CD14-positive monocyte (primary cell): ENCODE measurements around the gene FBXO30. TPM values are rescaled to one million over a fixed set of nuclear protein-coding genes. Genes with fewer than 3 reads are reported as not detected.

Experiments
- DNase-seq, 3 donors: peaks; one replicate each; pipeline ENCODE4 v3.0.0-alpha.2; 2011 to 2022
- H2AFZ ChIP-seq: 2 replicates; pipeline ENCODE4 v1.6.0; 2012; ENCODE audit warnings: mild to moderate bottlenecking, low read depth, low read length, inconsistent platforms; ENCODE audit not compliant: insufficient read depth, poor library complexity, severe bottlenecking
- H3K27ac ChIP-seq, 2 donors: 1 replicate in 1 of 2; 2 replicates in 1 of 2; pipeline ENCODE4 v1.5.1; 2012 to 2013; ENCODE audit warnings: low read length in 2 of 2, control low read depth in 1 of 2, inconsistent platforms in 1 of 2, low read depth in 1 of 2, mild to moderate bottlenecking in 1 of 2
- H3K27me3 ChIP-seq, 2 donors: one replicate each; pipeline versions ENCODE4 v1.6.0 to v1.6.1; 2011 to 2013; ENCODE audit warnings: low read length in 2 of 2; ENCODE audit not compliant: control insufficient read depth in 2 of 2, insufficient read depth in 2 of 2
- H3K36me3 ChIP-seq, 2 donors: replicated peaks in 1 of 2; 1 replicate in 1 of 2; 2 replicates in 1 of 2; pipeline versions ENCODE4 v1.5.1 to v1.6.1; 2012 to 2013; ENCODE audit warnings: low read length in 2 of 2, control low read depth in 1 of 2, inconsistent platforms in 1 of 2, mild to moderate bottlenecking in 1 of 2; ENCODE audit not compliant: insufficient read depth in 2 of 2, control insufficient read depth in 1 of 2
- H3K4me1 ChIP-seq, 2 donors: 1 replicate in 1 of 2; 2 replicates in 1 of 2; pipeline versions ENCODE4 v1.5.1 to v1.6.1; 2012 to 2013; ENCODE audit warnings: low read length in 2 of 2, control low read depth in 1 of 2, inconsistent platforms in 1 of 2, mild to moderate bottlenecking in 1 of 2, moderate library complexity in 1 of 2; ENCODE audit not compliant: insufficient read depth in 2 of 2, control insufficient read depth in 1 of 2
- H3K4me2 ChIP-seq: replicated peaks from 2 replicates; pipeline ENCODE3; 2012; ENCODE audit warnings: low read length, moderate library complexity, mild to moderate bottlenecking; ENCODE audit not compliant: poor library complexity, severe bottlenecking; ENCODE audit errors: extremely low read depth
- H3K4me3 ChIP-seq, 3 experiments: fragments of 200-600 bp in 1 of 3; sonication (generic) in 1 of 3; replicated peaks in 1 of 3; 1 replicate in 2 of 3; 2 replicates in 1 of 3; pipeline ENCODE4 v1.5.1; 2011 to 2013; ENCODE audit warnings: low read length in 3 of 3, mild to moderate bottlenecking in 3 of 3, control low read depth in 2 of 3, low read depth in 2 of 3, inconsistent platforms in 1 of 3, moderate library complexity in 1 of 3
- H3K79me2 ChIP-seq: 2 replicates; pipeline ENCODE4 v1.6.0; 2012; ENCODE audit warnings: mild to moderate bottlenecking, control low read depth, inconsistent platforms, low read length, moderate library complexity; ENCODE audit not compliant: insufficient read depth
- H3K9ac ChIP-seq: 2 replicates; pipeline ENCODE4 v1.6.0; 2017; ENCODE audit warnings: low read length, mild to moderate bottlenecking; ENCODE audit not compliant: insufficient read depth, poor library complexity, severe bottlenecking
- H3K9me3 ChIP-seq, 2 donors: replicated peaks in 1 of 2; 1 replicate in 1 of 2; 2 replicates in 1 of 2; pipeline versions ENCODE4 v1.5.1 to v1.6.1; 2012 to 2013; ENCODE audit warnings: low read length in 2 of 2, control low read depth in 1 of 2; ENCODE audit not compliant: control insufficient read depth in 1 of 2, insufficient read depth in 1 of 2
- H4K20me1 ChIP-seq: 2 replicates; pipeline ENCODE4 v1.6.0; 2012; ENCODE audit warnings: mild to moderate bottlenecking, low read length, control low read depth, moderate library complexity; ENCODE audit not compliant: insufficient read depth
- H3K27ac Mint-ChIP-seq, 7 donors: one replicate each; pipeline ENCODE4 v1.8.0; 2020; ENCODE audit warnings: mild to moderate bottlenecking in 7 of 7, mixed read lengths in 7 of 7, moderate library complexity in 6 of 7, inconsistent platforms in 2 of 7
- H3K27me3 Mint-ChIP-seq, 3 donors: one replicate each; pipeline ENCODE4 v1.8.0; 2021 to 2022; ENCODE audit warnings: low read depth in 3 of 3, mild to moderate bottlenecking in 3 of 3, mixed read lengths in 3 of 3, moderate library complexity in 3 of 3, inconsistent platforms in 1 of 3
- H3K36me3 Mint-ChIP-seq, 2 donors: one replicate each; pipeline ENCODE4 v1.8.0; 2020; ENCODE audit warnings: mixed read lengths in 2 of 2, inconsistent platforms in 1 of 2, mild to moderate bottlenecking in 1 of 2
- H3K4me1 Mint-ChIP-seq: one replicate; pipeline ENCODE4 v1.8.0; 2020; ENCODE audit warnings: mild to moderate bottlenecking, mixed read lengths
- H3K4me3 Mint-ChIP-seq, 2 donors: one replicate each; pipeline ENCODE4 v1.8.0; 2020; ENCODE audit warnings: mild to moderate bottlenecking in 2 of 2, mixed read lengths in 2 of 2, moderate library complexity in 1 of 2
- H3K9me3 Mint-ChIP-seq, 7 donors: one replicate each; pipeline ENCODE4 v1.8.0; 2020 to 2022; ENCODE audit warnings: mixed read lengths in 7 of 7, mild to moderate bottlenecking in 6 of 7, moderate library complexity in 6 of 7, inconsistent platforms in 2 of 7
- whole genome bisulfite sequencing: methylation state at CpG from one replicate; pipeline ENCODE4 v1.1.5; 2013; ENCODE audit warnings: missing lambda C conversion rate; ENCODE audit not compliant: insufficient coverage; 5-methylcytosine and 5-hydroxymethylcytosine counted together
- intact Hi-C, 2 donors: fragments of 100-400 bp; cut with micrococcal nuclease; formaldehyde crosslinking; loops; one replicate each; pipeline versions ENCODE4 v1.15.0 to v1.15.1; 2023
- polyA plus RNA-seq, 3 donors: library from polyadenylated mRNA; depleted of rRNA in 1 of 3; unstranded in 2 of 3; stranded (reverse) in 1 of 3; fragments of 300-500 nt in 2 of 3; fragments of >200 nt in 1 of 3; fragmentation: Illumina TruSeq in 2 of 3; gene quantifications; 1 replicate in 2 of 3; 2 replicates in 1 of 3; pipeline ENCODE4 v1.2.3, GENCODE V29; 2012 to 2021
- TF ChIP-seq, protein P1 (sequence below): fragments of 200-600 bp; IDR thresholded peaks from one replicate; pipeline ENCODE4 v1.8.0; 2022; ENCODE audit warnings: antibody characterized with exemption, mild to moderate bottlenecking

FBXO30 gene
- polyA plus RNA-seq, 3 donors: 0.83 to 1.7 (median 1.1) TPM

DNA sequence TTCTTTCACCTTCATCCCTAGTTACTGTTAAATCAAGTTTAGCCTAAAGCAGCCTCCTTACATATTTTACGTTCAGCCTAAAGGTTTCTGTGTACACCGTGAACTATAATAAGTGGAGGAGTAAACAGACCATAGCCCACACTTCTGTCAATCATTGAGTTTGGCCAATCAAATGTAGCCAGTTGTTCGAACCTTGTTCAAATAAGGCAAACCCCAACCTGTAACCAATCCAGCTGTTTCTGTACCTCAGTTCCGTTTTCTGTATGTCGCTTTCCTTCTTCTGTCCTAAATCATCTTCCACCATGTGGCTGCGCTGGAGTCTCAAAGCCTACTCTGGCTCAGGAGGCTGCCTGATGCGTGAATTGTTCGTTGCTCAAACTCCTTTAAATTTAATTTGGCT lies 1.8 kb upstream of the FBXO30 start:
- DNase-seq: no peak
- 82% methylated on average over 3 of the region's 8 CpGs for WGBS
- Histone ChIP-seq H3K4me3 (peak overlapping the region in 1 of 3 experiments; percentile 95), H3K4me1 (peaks cover 16 to 42% of the 10 kb centered on the region in 2 donors), H3K4me2 (no peak overlapping the region), H3K27me3 (no peaks in the 10 kb centered on the region), H3K9me3 (no peaks in the 10 kb centered on the region), H3K27ac (peak overlapping the region in 1 of 2 donors; percentile 98), H3K9ac (no peak overlapping the region), H2AFZ (no peak overlapping the region), H3K79me2 (peaks cover 34% of the 10 kb centered on the region), H4K20me1 (peaks cover 24% of the 10 kb centered on the region), H3K36me3 (no peaks in the 10 kb centered on the region)
- TF ChIP-seq, protein P1, sequence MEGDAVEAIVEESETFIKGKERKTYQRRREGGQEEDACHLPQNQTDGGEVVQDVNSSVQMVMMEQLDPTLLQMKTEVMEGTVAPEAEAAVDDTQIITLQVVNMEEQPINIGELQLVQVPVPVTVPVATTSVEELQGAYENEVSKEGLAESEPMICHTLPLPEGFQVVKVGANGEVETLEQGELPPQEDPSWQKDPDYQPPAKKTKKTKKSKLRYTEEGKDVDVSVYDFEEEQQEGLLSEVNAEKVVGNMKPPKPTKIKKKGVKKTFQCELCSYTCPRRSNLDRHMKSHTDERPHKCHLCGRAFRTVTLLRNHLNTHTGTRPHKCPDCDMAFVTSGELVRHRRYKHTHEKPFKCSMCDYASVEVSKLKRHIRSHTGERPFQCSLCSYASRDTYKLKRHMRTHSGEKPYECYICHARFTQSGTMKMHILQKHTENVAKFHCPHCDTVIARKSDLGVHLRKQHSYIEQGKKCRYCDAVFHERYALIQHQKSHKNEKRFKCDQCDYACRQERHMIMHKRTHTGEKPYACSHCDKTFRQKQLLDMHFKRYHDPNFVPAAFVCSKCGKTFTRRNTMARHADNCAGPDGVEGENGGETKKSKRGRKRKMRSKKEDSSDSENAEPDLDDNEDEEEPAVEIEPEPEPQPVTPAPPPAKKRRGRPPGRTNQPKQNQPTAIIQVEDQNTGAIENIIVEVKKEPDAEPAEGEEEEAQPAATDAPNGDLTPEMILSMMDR: no peak
- no peak overlapping the region for H3K4me3 Mint-ChIP-seq
- H3K27me3 Mint-ChIP-seq: peaks cover 0 to 2% (median 0%) of the 10 kb centered on the region in 3 donors
- H3K36me3 Mint-ChIP-seq: peaks cover 3 to 8% of the 10 kb centered on the region in 2 donors
- intact Hi-C loops: loop anchor here in 1 of 2 donors (10.0 kb wide), 2 partner anchors 48 to 82 kb away; partner anchors contain the start of gene EPM2A
- peaks cover 31% of the 10 kb centered on the region for H3K4me1 Mint-ChIP-seq
- H3K9me3 Mint-ChIP-seq: no peaks in the 10 kb centered on the region
- H3K27ac Mint-ChIP-seq: peak overlapping the region in 2 of 7 donors; percentile 9 to 34

DNA sequence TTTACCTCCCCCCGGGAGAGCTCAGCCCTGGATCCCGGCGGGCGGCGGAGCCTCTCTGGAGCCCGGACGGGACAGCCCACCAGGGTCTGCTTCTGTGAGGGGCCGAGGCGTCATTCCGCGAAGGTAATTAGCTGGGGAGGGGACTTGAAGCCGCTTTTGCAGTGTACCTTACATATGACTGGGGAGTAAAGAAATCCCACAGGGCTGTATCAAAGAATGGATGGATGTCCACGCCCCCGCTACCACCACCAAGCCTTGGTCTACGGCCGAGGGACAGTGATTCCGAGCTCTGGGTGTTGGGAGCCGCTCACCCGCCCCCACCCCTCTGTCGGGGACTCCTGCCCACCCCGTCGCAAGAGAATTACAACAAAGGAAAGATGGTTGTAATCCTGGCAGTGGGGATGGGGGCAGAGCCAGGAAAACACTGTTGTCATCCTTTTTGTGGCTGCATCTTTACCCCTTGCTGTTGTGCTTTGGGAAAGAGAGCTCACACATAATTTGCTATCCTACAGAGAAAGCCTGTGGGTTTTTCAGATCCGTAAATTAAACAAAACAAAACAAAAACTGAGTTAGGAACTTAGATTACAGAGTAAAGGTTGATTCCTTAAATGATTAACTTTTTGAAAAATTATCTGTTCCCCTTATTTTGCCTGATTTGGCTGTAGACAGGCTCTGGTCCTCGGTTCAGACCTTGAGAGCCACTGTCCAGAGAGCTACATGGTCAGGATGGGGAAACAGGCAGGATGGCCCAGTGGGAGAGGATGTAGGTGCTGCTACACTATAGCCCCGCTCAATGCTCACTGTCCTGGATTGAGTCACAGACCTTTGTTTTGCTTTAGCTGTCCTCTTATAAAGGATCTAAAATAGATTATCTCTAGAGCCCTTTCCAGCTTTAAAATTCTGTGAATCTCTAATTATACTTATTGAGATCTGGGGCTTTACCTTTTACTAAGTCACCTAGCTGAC lies 997 bp upstream of the FBXO30 start:
- peaks cover 34% of the 10 kb centered on the region for H3K4me1 Mint-ChIP-seq
- H3K9me3 ChIP-seq: no peaks in the 10 kb centered on the region
- no peaks in the 10 kb centered on the region for H3K36me3 ChIP-seq
- H3K27me3 Mint-ChIP-seq: peaks cover 0 to 2% (median 0%) of the 10 kb centered on the region in 3 donors
- H3K27me3 ChIP-seq: no peaks in the 10 kb centered on the region
- peaks cover 32% of the 10 kb centered on the region for H4K20me1 ChIP-seq
- WGBS: 0% methylated on average over 7 of the region's 25 CpGs
- TF ChIP-seq, protein P1: no peak
- H2AFZ ChIP-seq: peak overlapping the region; percentile 98
- peak overlapping the region; percentile 87 for H3K4me2 ChIP-seq
- peak overlapping the region; percentile 90 to 95 for H3K4me3 Mint-ChIP-seq
- no peaks in the 10 kb centered on the region for H3K9me3 Mint-ChIP-seq
- intact Hi-C loops: loop anchor here in 1 of 2 donors (10.0 kb wide), 2 partner anchors 49 to 81 kb away; partner anchors contain the start of gene EPM2A
- peak overlapping the region; percentile 98 to 100 for H3K27ac ChIP-seq
- H3K27ac Mint-ChIP-seq: peak overlapping the region; percentile 96 to 98 (median 98)
- H3K9ac ChIP-seq: peak overlapping the region; percentile 91
- DNase-seq: peak in 2 of 3 donors; percentile 4 to 12
- peak overlapping the region; percentile 53 to 97 (median 95) for H3K4me3 ChIP-seq
- peaks cover 42% of the 10 kb centered on the region for H3K79me2 ChIP-seq
- H3K36me3 Mint-ChIP-seq: peaks cover 2 to 8% of the 10 kb centered on the region in 2 donors
- peaks cover 16 to 42% of the 10 kb centered on the region in 2 donors for H3K4me1 ChIP-seq
